Progenitor cell of endocrine pancreas (in vitro differentiated cells): ENCODE measurements around the gene AGBL1. TPM values are rescaled to one million over a fixed set of nuclear protein-coding genes. Genes with fewer than 3 reads are reported as not detected.
A peak's percentile ranks its signal among the peaks of the same experiment; 100 is the strongest.

ENCODE experiments used
- DNase-seq: peaks from one replicate; pipeline ENCODE4 v3.0.0; 2021; ENCODE audit warnings: low spot score; ENCODE audit not compliant: unreplicated experiment
- H3K27ac Mint-ChIP-seq: 2 replicates; pipeline ENCODE4 v1.8.0; 2021; ENCODE audit warnings: mild to moderate bottlenecking, moderate library complexity, mixed read lengths
- H3K27me3 Mint-ChIP-seq: 2 replicates; pipeline ENCODE4 v1.8.0; 2021; ENCODE audit warnings: mixed read lengths
- H3K36me3 Mint-ChIP-seq: 2 replicates; pipeline ENCODE4 v1.8.0; 2022; ENCODE audit warnings: mixed read lengths; ENCODE audit not compliant: insufficient read depth
- H3K4me1 Mint-ChIP-seq: 2 replicates; pipeline ENCODE4 v1.8.0; 2021; ENCODE audit warnings: low read depth, mixed read lengths
- H3K4me3 Mint-ChIP-seq: 2 replicates; pipeline ENCODE4 v1.8.0; 2021; ENCODE audit warnings: low read depth, mild to moderate bottlenecking, moderate library complexity, mixed read lengths
- H3K9me3 Mint-ChIP-seq: 2 replicates; pipeline ENCODE4 v1.8.0; 2021; ENCODE audit warnings: low read depth, mixed read lengths
- total RNA-seq: library from RNA; stranded (reverse); gene quantifications from 2 replicates; pipeline ENCODE4 v1.2.1, GENCODE V29; 2021
- TF ChIP-seq, protein P1 (sequence below): fragments of 200-600 bp; sonication (generic); IDR thresholded peaks from one replicate; pipeline ENCODE4 v1.5.0; 2021; ENCODE audit warnings: antibody characterized with exemption, mild to moderate bottlenecking; ENCODE audit not compliant: unreplicated experiment

AGBL1 gene
- total RNA-seq, 1 donor from 2014 or later = not detected

DNA sequence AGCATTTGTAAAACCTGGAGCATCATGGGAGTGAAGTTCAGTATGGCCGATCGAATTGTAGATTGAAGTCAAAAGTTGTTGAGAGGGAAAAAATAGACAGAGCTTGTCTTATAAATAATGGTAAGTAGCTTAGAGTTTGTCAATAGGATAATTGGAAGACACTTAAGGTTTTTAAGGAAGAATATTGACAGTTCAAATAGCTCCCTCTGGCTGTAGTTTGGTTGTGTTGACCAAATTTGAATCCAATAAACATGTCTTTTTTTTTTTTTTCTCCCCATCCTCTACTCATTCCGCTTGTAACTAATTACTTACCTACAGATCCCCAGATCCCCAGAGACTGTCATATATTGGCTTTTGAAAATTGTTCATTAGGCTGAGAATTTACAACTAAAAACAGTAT lies 677.0 kb downstream of the AGBL1 start:
- Mint-ChIP-seq H3K27me3 (peaks cover 8% of the 10 kb centered on the region), H3K9me3 (no peaks in the 10 kb centered on the region), H3K4me3 (no peak overlapping the region), H3K4me1 (no peaks in the 10 kb centered on the region), H3K27ac (peak overlapping the region; percentile 15), H3K36me3 (no peaks in the 10 kb centered on the region)
- TF ChIP-seq, protein P1, sequence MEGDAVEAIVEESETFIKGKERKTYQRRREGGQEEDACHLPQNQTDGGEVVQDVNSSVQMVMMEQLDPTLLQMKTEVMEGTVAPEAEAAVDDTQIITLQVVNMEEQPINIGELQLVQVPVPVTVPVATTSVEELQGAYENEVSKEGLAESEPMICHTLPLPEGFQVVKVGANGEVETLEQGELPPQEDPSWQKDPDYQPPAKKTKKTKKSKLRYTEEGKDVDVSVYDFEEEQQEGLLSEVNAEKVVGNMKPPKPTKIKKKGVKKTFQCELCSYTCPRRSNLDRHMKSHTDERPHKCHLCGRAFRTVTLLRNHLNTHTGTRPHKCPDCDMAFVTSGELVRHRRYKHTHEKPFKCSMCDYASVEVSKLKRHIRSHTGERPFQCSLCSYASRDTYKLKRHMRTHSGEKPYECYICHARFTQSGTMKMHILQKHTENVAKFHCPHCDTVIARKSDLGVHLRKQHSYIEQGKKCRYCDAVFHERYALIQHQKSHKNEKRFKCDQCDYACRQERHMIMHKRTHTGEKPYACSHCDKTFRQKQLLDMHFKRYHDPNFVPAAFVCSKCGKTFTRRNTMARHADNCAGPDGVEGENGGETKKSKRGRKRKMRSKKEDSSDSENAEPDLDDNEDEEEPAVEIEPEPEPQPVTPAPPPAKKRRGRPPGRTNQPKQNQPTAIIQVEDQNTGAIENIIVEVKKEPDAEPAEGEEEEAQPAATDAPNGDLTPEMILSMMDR = no peak
- DNase-seq = no peak

DNA sequence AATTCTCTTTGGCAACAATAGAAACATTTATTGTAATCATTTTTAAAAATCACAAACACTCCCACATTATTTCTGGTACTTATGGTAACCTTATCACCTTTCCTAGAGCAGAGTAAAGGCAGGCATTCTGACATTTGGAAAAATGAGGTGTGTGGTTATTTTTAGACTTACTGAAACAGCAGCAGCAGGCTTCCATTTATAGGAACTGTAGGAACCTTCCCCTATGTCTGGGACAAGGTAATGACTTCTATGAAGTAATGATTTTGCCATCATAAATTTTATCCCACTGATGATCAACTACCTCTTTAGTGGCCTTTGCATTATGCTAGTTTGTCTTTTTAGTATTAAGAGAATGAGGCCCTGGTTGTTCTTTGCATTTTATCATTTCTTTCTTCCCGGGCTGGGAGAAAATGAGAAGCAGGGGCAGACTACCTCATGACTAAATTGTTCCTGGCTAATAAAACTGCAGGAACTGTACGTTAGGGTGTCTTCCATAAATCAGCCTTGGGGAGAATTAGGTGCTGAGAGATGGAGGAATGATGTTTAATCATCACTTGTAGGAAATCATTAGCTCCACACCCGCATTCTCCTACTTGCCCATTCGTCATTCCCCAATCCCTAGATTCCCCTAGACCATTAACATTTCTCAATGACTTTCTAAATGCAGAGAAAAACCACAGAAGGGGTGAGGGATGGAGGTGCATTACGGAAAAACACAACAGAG lies 680.3 kb downstream of the AGBL1 start:
- no peaks in the 10 kb centered on the region for H3K36me3 Mint-ChIP-seq
- no peaks in the 10 kb centered on the region for H3K9me3 Mint-ChIP-seq
- TF ChIP-seq, protein P1 = no peak
- H3K27me3 Mint-ChIP-seq = peaks cover 8% of the 10 kb centered on the region
- no peak overlapping the region for H3K4me3 Mint-ChIP-seq
- H3K27ac Mint-ChIP-seq = no peak overlapping the region
- DNase-seq = no peak
- H3K4me1 Mint-ChIP-seq = no peaks in the 10 kb centered on the region

DNA sequence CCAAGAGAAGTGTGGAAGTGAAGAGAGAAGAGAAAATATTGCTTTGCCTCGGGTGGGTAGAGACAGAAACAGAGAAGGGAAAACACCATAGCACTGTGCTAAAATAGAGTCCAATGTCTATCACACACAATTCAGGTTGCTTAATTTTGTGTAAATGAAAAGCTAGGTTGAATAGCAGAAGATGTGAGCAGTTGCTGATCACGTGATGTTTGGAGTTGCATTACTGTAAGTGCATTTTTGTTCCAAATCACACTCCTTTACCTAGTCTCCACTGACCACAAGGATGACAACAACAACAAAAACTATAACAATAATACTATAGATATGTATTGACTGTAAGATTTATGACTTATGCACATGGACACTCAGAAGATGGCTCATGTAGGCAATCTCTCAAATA lies 683.2 kb downstream of the AGBL1 start:
- no peak overlapping the region for H3K4me3 Mint-ChIP-seq
- TF ChIP-seq, protein P1 = no peak
- no peaks in the 10 kb centered on the region for H3K9me3 Mint-ChIP-seq
- no peaks in the 10 kb centered on the region for H3K4me1 Mint-ChIP-seq
- no peak overlapping the region for H3K27ac Mint-ChIP-seq
- H3K27me3 Mint-ChIP-seq = no peaks in the 10 kb centered on the region
- no peaks in the 10 kb centered on the region for H3K36me3 Mint-ChIP-seq
- no peak for DNase-seq

DNA sequence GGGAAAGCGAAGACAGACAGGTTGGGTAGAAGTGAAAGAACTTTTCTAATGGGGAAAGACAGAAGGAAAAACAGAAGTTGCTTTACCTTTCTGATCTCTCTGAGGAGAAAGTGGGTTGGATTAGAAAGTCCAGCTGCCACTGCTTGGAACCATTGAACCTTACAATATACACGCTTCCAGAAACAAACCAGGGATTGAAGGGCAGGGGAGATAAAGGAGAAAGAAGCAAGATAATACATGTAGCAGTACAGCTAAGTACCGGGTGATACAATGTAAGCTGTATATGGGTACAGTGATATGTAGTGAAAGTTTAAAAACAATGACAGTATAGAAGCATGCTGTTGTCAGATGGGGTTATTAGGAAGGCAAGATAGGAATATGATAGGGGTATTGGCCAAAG lies 684.4 kb downstream of the AGBL1 start:
- Mint-ChIP-seq H3K4me1 (no peaks in the 10 kb centered on the region), H3K36me3 (no peaks in the 10 kb centered on the region), H3K4me3 (no peak overlapping the region), H3K27me3 (no peaks in the 10 kb centered on the region), H3K27ac (no peak overlapping the region), H3K9me3 (no peaks in the 10 kb centered on the region)
- TF ChIP-seq, protein P1 = no peak
- no peak for DNase-seq

DNA sequence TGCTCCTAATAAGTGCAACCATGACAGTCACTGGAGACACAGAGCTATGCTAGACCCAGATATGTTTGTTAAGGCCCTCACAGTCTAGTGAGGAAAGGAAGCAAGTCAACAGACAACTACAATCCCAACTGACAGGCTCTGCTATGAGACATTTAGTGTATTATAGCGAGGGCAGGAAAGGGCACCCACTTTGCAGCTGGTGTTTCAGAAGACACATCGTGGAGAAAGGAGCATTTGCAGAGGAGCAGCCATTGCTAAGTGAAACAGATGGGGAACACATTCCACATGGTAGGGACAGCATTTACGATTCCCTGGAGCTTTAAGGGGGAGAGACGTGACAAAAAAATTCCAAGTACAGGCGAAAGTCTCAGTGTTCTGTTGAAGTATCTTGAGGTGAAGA lies 685.6 kb downstream of the AGBL1 start:
- H3K4me3 Mint-ChIP-seq = no peak overlapping the region
- H3K9me3 Mint-ChIP-seq = no peaks in the 10 kb centered on the region

More for the DNA sequence above, 685.6 kb downstream of the AGBL1 start:
- Mint-ChIP-seq H3K4me1 (no peaks in the 10 kb centered on the region), H3K27me3 (no peaks in the 10 kb centered on the region), H3K27ac (no peak overlapping the region), H3K36me3 (no peaks in the 10 kb centered on the region)
- DNase-seq = no peak
- TF ChIP-seq, protein P1 = no peak
